Activated T-cell treated with anti-CD3 and anti-CD28 coated beads for 24 hours (primary cell): ENCODE data around the gene LCOR.
A peak's percentile ranks its signal among the peaks of the same experiment; 100 is the strongest.
"Not testable (repeated sequence)": the region's sequence is repeated elsewhere in the genome, so short reads cannot be mapped to it uniquely, and the experiment has no call there.

Source experiments
- DNase-seq: peaks from one replicate; pipeline ENCODE4 v3.0.0-alpha.2; 2020; ENCODE audit warnings: low read depth

Gene LCOR

DNA sequence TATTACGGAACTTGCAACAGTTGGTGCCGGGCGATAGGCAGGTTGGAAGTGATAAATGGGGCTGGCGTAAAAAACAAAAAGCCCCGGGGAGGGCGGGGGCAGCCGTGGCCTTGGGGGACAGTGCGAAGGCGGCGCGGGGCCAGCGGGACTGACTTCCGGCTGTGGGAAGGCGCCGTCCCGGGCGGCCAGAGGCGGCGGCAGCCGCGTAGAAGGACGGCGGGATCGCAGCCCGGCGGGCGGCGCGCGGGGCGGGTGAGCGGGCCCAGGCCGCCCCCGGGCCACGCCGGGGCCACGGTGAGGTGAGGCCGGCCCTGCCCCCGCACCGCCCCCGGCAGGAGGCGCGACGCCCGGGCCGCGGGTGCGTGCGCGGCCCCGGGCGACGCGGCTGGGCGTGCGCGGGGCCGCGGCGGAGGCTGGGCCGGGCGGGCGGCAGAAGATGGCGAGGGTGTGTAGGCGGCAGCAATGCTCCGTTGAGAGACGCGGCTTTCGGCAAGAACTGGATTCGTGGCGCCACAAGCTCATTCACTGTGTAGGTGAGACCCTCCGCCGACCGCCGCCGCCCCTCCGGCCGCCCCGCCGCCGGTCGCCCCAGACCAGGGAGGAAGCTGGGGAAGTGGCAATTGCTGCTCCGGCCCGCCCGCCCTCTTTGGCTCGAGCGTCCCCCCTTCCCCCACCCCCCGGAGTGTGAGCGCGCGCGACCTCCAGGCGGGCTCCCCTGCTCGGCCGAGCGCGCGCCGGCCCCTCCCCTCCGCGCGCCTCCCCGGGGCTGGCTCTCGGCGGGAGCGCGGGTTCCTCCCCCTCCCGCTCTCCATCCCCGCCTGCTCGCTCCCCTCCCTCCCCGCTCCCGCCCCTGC lies at the start of gene LCOR:
Gene LCOR, plus strand, starts transcription at position 432 of the 854 bp plus-strand sequence. CDS start 116,760 bp downstream, outside the sequence.
- peak; percentile 76 for DNase-seq

DNA sequence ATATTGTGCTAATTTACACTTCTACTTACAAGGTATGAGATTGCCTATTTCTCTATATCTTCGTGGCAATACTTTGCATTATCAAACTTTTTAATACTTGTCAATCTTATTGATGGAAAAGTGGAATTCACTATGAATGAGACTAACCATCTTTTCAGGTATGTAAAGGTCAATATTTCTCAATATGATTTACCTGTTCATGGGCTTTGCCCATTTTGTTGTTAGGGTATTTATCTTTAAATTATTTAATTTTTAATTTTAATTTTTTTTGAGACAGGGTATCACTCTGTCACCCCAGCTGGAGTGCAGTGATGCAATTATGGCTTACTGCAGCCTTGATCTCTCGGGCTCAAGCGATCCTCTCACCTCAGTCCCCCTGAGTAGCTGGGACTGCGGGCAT lies 47.8 kb upstream of the LCOR start:
- no peak for DNase-seq

DNA sequence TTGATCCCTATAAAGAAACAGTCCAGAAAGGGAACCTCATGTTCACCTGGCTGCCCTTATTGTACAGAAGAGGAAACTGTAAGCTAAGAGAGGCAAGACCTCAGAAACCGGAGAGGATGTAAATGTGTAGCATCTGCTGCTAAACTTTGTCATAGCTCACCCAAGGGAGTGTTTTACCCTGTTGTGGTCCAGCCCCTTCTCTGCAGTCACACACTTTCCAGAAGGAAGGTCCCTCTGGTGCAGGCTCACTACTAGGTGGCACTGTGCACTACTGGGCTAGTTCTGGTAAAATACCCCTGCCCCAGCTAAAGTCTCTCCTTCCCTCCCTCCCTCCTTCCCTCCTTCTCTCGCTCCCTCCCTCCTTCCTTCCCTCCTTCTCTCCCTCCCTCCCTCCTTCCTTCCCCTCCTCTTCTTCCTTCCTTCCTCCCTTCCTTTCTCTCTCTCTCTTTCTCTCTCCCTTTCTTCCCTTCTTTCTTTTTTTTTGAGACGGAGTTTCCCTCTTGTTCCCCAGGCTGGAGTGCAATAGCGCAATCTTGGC lies 42.5 kb upstream of the LCOR start:
- DNase-seq = no peak

- no peak for DNase-seq
Observed at GRCh38 chr10:96791902-96792301, 40.2 kb upstream of the LCOR start.

DNA sequence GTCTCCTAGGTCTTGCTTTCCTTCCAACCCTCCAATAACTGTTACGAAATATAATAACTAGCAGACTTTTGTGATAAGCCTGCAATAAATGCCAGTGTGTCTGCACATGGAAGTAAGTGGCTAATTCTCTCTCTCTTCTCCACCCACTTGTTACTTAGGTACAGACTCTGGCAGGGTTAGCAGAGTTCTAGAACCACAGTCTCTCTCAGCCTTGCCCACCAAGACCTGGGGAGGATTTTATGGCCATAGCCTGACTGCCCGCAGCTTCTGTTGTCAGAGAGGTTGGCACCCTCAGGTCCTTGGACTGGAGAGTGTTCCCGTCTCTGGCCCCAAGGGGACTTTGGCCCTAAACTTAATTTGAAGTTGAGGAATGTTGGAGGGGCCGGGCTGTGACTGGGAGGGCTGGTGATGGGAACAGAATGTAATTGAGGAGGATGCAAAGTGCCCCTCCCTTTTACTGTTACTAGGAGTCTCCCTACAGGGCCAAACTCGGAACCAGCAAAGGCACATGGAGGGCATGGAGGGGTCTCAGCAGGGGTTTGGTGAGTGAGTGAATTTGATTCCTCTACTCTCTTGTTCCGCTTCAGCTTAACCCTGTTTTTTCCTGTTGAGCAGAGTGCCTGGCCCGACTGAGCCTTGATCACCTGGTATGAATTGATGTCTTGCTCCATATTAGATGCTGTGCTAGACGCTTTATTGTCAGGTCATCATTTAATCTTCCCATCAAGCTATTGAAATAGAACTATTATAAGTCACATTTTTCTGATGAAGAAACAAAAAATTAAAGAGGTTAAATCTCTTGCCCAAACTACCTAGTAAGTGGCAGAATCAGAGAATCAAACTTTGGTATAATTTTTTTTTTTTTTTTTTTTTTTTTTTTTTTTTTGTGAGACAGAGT lies 37.0 kb upstream of the LCOR start:
- no peak for DNase-seq

DNA sequence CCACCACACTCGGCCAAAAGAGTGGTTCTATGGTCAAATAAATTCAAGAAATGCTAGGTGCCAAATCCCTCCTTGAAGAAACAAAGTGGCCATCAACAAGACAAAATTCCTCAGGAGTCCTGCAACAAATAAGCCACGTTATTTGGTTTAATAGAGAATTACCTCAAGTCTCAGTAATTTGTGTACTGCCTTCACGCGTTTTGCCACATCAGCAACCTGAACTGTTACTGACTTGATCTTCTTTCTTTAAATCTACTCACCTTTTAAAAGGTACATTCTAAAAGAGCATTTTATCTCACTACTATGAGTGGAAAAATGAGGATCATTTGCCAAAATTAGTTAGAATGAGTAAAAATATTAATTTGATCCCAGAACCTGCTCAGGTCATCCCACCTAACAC lies 34.6 kb upstream of the LCOR start:
- no peak for DNase-seq

DNA sequence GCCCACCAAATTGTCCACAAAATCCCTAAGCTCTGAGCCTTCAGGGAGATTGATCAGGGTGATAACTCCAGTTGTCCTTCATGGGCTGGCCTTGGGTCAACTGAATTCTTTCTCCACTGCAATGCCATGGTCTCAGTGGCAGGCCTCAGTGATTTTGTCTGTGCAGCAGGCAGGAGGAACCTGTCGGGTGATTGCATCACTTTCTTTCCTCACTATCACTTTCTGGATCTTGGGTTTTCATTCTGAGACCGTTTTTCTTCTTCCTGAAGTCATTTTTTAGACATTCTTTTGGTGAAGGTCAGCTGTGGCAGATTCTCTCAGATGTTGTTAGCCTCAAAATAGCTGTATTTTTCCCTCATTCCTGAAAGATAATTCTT lies 28.8 kb upstream of the LCOR start:
- no peak for DNase-seq

GRCh38 chr10:96814264-96814663 lies 17.8 kb upstream of the LCOR start:
- DNase-seq = no peak

- not testable (repeated sequence) for DNase-seq
Observed at GRCh38 chr10:96818971-96819370, 13.1 kb upstream of the LCOR start.

- DNase-seq = no peak
Observed at GRCh38 chr10:96820765-96821164, 11.3 kb upstream of the LCOR start.

DNA sequence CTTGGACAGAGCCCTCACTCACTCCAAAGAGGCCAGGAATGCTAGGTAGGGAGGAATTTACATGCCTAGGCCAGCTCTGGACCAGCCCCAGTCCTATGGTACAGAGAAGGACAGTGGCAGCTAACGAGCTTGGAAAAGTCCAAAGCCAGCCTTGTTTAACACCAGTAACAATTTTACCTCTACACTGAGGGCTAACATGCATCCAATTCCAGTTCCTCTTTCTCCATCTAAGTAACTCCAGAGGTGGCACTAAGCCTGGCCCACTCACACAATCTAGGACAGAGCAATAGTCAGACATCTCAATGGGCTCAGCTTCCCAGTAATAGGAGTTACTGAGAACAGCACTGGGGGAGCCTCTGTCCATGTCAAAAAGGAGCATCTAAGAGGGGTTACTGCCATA lies 5.7 kb upstream of the LCOR start:
- DNase-seq = no peak

DNA sequence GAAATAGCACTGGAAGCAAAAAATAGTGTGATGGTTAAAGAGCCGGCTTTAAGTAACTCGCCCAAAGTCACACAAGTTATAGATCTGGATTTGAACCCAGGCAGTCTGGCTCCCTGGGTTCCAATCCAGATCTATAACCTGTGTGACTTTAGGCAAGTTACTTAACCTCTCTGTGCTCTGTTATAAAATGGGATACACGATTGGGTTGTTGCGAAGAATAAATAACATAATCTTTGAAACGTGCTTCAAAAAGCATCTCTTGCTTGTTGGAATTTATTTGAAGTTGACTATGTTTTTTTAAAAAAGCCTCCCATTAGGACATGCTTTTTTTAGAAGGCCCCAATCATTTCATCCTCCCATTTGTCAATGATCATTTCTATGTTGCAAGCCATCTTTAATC lies 3.5 kb upstream of the LCOR start:
- DNase-seq = no peak

GRCh38 chr10:96829029-96829773 lies 2.9 kb upstream of the LCOR start:
- DNase-seq = no peak

DNA sequence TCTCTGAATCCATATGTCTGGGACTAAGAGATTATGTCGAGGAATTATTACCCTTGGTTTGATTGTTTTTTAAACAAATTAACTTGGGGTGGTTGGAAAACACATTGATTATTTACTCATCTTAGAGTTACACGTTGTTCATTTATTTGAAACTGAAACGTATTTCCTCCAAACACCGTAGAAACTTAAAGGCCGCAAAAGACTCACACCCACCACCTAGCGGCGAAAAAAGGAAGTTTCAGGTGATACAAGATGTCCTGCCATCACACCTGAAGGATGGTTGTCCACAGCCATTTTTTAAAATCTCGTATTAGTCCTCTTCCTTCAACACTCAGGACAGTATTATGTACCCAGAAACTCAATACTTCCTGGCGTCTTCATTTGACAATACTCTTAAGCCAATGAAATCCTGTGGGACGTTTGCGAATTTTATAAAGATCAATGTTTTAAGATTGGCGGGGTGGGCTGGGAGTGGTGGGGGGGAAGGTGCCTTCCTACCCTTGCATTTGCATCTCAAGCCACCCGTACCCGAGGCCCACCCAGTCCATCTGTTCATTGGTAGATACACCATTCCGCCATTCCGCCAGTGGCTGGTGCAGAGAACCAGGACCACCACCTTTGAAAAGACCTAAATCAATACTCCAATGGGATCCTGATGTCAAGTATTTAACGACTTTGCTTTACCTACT lies 1.4 kb upstream of the LCOR start:
- DNase-seq = peak; percentile 70

GRCh38 chr10:96831200-96831866 lies 765 bp upstream of the LCOR start:
- DNase-seq = no peak

- DNase-seq = peak; percentile 81
Observed at GRCh38 chr10:96832721-96833219, 672 bp downstream of the LCOR start.

- peak; percentile 7 for DNase-seq
Observed at GRCh38 chr10:96833220-96834001, 1.3 kb downstream of the LCOR start.

- no peak for DNase-seq
Observed at GRCh38 chr10:96834120-96834519, 2.0 kb downstream of the LCOR start.

- no peak for DNase-seq
Observed at GRCh38 chr10:96835899-96836298, 3.8 kb downstream of the LCOR start.

DNA sequence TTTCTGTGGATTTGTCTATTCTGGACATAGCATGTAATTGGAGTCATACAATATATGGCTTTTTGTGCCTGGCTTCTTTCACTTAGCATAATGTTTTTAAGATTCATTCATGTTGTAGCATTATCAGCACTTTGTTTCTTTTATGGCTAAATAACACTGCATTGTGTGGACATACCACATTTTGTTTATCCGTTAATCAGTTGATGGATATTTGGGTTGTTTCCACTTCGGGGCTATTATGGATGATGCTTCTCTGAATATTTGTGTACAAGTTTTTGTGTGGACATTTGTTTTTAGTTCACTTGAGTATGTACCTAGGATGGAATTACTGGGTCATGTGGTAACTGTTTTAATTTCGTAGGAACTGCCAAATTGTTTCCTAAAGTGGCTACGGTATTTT lies 6.4 kb downstream of the LCOR start:
- DNase-seq = no peak
